Measurements from ENCODE around the gene MGRN1. TPM values are rescaled to one million over a fixed set of nuclear protein-coding genes. Genes with fewer than 3 reads are reported as not detected.

Gene MGRN1
- total RNA-seq, 1 experiment from 2014 or later: 72.3 TPM

- Mint-ChIP-seq H3K27me3 (ENCODE audit: insufficient read depth, unreplicated experiment) (no peaks in the 10 kb centered on the region), H3K27ac (ENCODE audit: unreplicated experiment) (no peak overlapping the region), H3K9me3 (ENCODE audit: unreplicated experiment) (no peaks in the 10 kb centered on the region), H3K4me3 (ENCODE audit: unreplicated experiment) (peak overlapping the region; percentile 76), H3K36me3 (ENCODE audit: insufficient read depth, unreplicated experiment) (peaks cover 38% of the 10 kb centered on the region), H3K4me1 (ENCODE audit: low read depth, unreplicated experiment) (no peaks in the 10 kb centered on the region)
- no peaks in the 10 kb centered on the region for H3K27me3 ChIP-seq (replicated peaks; ENCODE audit: control insufficient read depth, insufficient read depth, low read length)
- no peaks in the 10 kb centered on the region for H3K9me3 ChIP-seq
- TF ChIP-seq CTCF (IDR thresholded peaks at IDR 0.05; ENCODE audit: insufficient read depth in 1 of 2, low read depth in 1 of 2, low read length in 1 of 2, severe bottlenecking in 1 of 2, unreplicated experiment in 1 of 2): no peak
- peak overlapping the region; percentile 77 for H3K4me3 ChIP-seq (ENCODE audit: low read depth, low read length)
- DNase-seq: peak in 1 of 2 experiments; percentile 34
- intact Hi-C loops (cut with micrococcal nuclease; ENCODE audit: unreplicated experiment): loop anchor here (2.0 to 5.0 kb wide), 3 partner anchors 74 to 264 kb away; partner anchors contain the start of genes ROGDI and ZNF500
- ChIA-PET CTCF (interaction anchor here (0.6 to 1.1 kb wide), 2 partner anchors 10 to 42 kb away, joined by 3 read pairs; partner anchors contain the start of genes ANKS3 and DNAAF8), POLR2A (interaction anchor here (2.1 kb wide), 1 partner anchor 42 kb away, joined by 11 read pairs; the partner anchor contains the start of genes ANKS3 and DNAAF8)
- TSS peak; percentile 39 for BruUV-seq (replicated peaks)
- 0 out of 2 replicates have a peak, but pooled peaks cover 6% of the 10 kb centered on the region for H3K4me1 ChIP-seq
- H3K36me3 ChIP-seq (ENCODE audit: control insufficient read depth, insufficient read depth, low read length): no peaks in the 10 kb centered on the region; the same call in 1 of the 2 replicates
Measured at GRCh38 chr16:4692460-4693295, 68.1 kb downstream of the MGRN1 start.

GRCh38 chr16:4693296-4693955, 68.8 kb downstream of the MGRN1 start, which contains the start of gene NUDT16L1:
Gene NUDT16L1 (plus strand): TSS chr16:4693562. CDS start chr16:4693727, 165 bp downstream.
- peak within 1 kb of the TSS; percentile 63 for H3K27ac Mint-ChIP-seq (ENCODE audit: unreplicated experiment)
- no TSS peak for BruUV-seq (replicated peaks)
- H3K4me1 Mint-ChIP-seq (ENCODE audit: low read depth, unreplicated experiment): no peaks in the 10 kb centered on the region
- H3K9me3 Mint-ChIP-seq (ENCODE audit: unreplicated experiment): no peaks in the 10 kb centered on the region
- Histone ChIP-seq H3K36me3 (ENCODE audit: control insufficient read depth, insufficient read depth, low read length) (no peaks in the 10 kb centered on the region; the same call in 1 of the 2 replicates), H3K9me3 (no peaks in the 10 kb centered on the region), H3K4me1 (0 out of 2 replicates have a peak, but pooled peaks cover 6% of the 10 kb centered on the region), H3K4me3 (ENCODE audit: low read depth, low read length) (peak within 1 kb of the TSS; percentile 100), H3K27me3 (replicated peaks; ENCODE audit: control insufficient read depth, insufficient read depth, low read length) (no peaks in the 10 kb centered on the region)
- CTCF ChIA-PET: interaction anchor here (1.1 to 2.0 kb wide), 2 partner anchors 41 to 95 kb away, joined by 3 to 6 read pairs; partner anchors contain the start of genes ANKS3, DNAAF8 and SEPTIN12
- intact Hi-C loops (cut with micrococcal nuclease; ENCODE audit: unreplicated experiment): loop anchor here (2.0 to 5.0 kb wide), 3 partner anchors 73 to 263 kb away; partner anchors contain the start of genes ROGDI and ZNF500
- peak within 1 kb of the TSS; percentile 76 for H3K4me3 Mint-ChIP-seq (ENCODE audit: unreplicated experiment)
- POLR2A ChIA-PET: interaction anchor here (2.1 kb wide), 1 partner anchor 41 kb away, joined by 11 read pairs; the partner anchor contains the start of genes ANKS3 and DNAAF8
- DNase-seq: peak; percentile 92 to 97
- TF ChIP-seq CTCF (IDR thresholded peaks at IDR 0.05; ENCODE audit: insufficient read depth in 1 of 2, low read depth in 1 of 2, low read length in 1 of 2, severe bottlenecking in 1 of 2, unreplicated experiment in 1 of 2): no peak
- H3K27me3 Mint-ChIP-seq (ENCODE audit: insufficient read depth, unreplicated experiment): no peaks in the 10 kb centered on the region
- H3K36me3 Mint-ChIP-seq (ENCODE audit: insufficient read depth, unreplicated experiment): peaks cover 38% of the 10 kb centered on the region
